ENCODE measurements around the gene WHRN. TPM values are rescaled to one million over a fixed set of nuclear protein-coding genes. Genes with fewer than 3 reads are reported as not detected.

Gene WHRN
- total and polyA plus RNA-seq, 9 of the 15 experiments (the other 6 are each of a cell fraction or from before 2014, with no cell fraction given) = 0.31 to 14.1 (median 3.0) TPM

- TF ChIP-seq MGA (IDR thresholded peaks at IDR 0.05) (no peak), ZNF77 (CRISPR knock-in tag; IDR thresholded peaks at IDR 0.05) (no peak), ZBTB17 (CRISPR knock-in tag; IDR thresholded peaks at IDR 0.05) (no peak), NR2C1 (IDR thresholded peaks at IDR 0.05) (no peak), NR2C1 (tag; IDR thresholded peaks at IDR 0.05) (no peak), FOXK1 (CRISPR knock-in tag; IDR thresholded peaks at IDR 0.05; ENCODE audit: borderline replicate concordance) (no peak), EHMT2 (IDR thresholded peaks at IDR 0.05) (no peak), NONO (IDR thresholded peaks at IDR 0.05; ENCODE audit: low read depth in 2 of 2, low read length in 1 of 2) (no peak), ARHGAP35 (IDR thresholded peaks at IDR 0.05; ENCODE audit: partially characterized antibody) (no peak)
These were observed 26.8 kb downstream of the WHRN start (continued) for GRCh38 chr9:114478459-114478858.

Data from K562 (cell line).